ENCODE data around the gene ABLIM1. TPM values are rescaled to one million over a fixed set of nuclear protein-coding genes. Genes with fewer than 3 reads are reported as not detected.
A peak's percentile ranks its signal among the peaks of the same experiment; 100 is the strongest.

Gene ABLIM1
- polyA plus RNA-seq, 4 donors, result 25.7 to 59.8 (median 36.8) TPM

GRCh38 chr10:114537736-114538135 is 120.3 kb downstream of the ABLIM1 start:
- Histone ChIP-seq H3K4me1 (ENCODE audit: control insufficient read depth in 3 of 3, insufficient read depth in 2 of 3, low read depth in 1 of 3, low read length in 2 of 3) (peaks cover 0 to 6% (median 6%) of the 10 kb centered on the region in 3 donors), H3K27me3 (ENCODE audit: control insufficient read depth in 3 of 3, insufficient read depth in 3 of 3, low read length in 3 of 3) (no peaks in the 10 kb centered on the region), H3K4me3 (ENCODE audit: low read depth in 1 of 3, low read length in 3 of 3) (no peak overlapping the region), H3K9me3 (ENCODE audit: control insufficient read depth in 2 of 2, insufficient read depth in 1 of 2, low read depth in 1 of 2, low read length in 1 of 2) (peaks cover 0 to 5% of the 10 kb centered on the region in 2 donors), H3K27ac (ENCODE audit: low read depth in 1 of 3, low read length in 2 of 3) (no peak overlapping the region), H3K36me3 (ENCODE audit: control insufficient read depth in 3 of 3, insufficient read depth in 2 of 3, low read depth in 1 of 3, low read length in 3 of 3) (peaks cover 0 to 14% (median 0%) of the 10 kb centered on the region in 3 donors)
- DNase-seq (no peak), FAIRE-seq (no peak)
- 67 to 83% (median 78%) methylated on average over 1 of the region's 1 CpG for WGBS, 3 donors

DNA sequence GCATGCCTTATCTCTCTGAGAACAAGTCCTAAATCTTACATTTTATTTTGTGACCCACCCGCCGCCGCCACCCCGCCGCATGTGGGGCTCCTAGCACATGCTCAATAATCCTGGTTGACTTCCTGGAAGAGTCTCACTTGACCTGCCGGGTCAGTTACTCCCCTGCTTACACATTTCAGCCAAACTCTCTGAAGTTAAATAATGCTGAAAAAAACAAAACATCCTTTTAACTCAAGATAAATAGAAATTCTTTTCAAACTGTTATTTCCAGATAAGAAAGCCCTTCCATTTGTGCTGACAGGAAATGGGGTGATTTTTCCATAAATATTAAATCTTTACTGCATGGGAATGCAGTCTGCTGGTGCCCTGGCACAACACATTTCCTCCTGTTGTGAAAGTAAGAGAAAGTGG is 123.5 kb downstream of the ABLIM1 start:
- Histone ChIP-seq H3K27ac (ENCODE audit: low read depth in 1 of 3, low read length in 2 of 3) (no peak overlapping the region), H3K9me3 (ENCODE audit: control insufficient read depth in 2 of 2, insufficient read depth in 1 of 2, low read depth in 1 of 2, low read length in 1 of 2) (peaks cover 0 to 5% of the 10 kb centered on the region in 2 donors), H3K4me3 (ENCODE audit: low read depth in 1 of 3, low read length in 3 of 3) (no peak overlapping the region), H3K27me3 (ENCODE audit: control insufficient read depth in 3 of 3, insufficient read depth in 3 of 3, low read length in 3 of 3) (no peaks in the 10 kb centered on the region), H3K36me3 (ENCODE audit: control insufficient read depth in 3 of 3, insufficient read depth in 2 of 3, low read depth in 1 of 3, low read length in 3 of 3) (peaks cover 0 to 15% (median 0%) of the 10 kb centered on the region in 3 donors), H3K4me1 (ENCODE audit: control insufficient read depth in 3 of 3, insufficient read depth in 2 of 3, low read depth in 1 of 3, low read length in 2 of 3) (peaks cover 0 to 6% (median 4%) of the 10 kb centered on the region in 3 donors)
- FAIRE-seq (no peak), DNase-seq (no peak)
- WGBS, 3 donors, result 85 to 90% (median 88%) methylated on average over 6 of the region's 6 CpGs

DNA sequence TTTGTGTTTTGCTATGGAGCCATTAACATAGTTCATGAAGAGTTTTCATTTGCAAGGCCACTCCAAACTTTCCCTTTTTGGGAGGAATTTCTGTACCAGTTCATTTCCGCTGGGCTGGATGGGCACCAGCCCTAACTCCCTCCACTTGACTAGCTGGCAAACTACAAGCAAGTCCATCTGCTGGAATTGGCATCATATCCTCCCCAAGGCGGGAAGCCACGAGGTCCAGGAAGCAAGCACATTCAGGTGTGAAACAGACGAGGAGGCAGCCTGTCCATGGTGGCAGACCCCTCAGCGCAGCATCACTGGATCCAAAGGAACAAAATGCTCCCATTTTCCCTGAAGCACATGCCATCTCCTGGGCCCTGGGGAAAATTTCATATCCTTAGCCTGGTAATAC is 125.8 kb downstream of the ABLIM1 start:
- Histone ChIP-seq H3K4me1 (ENCODE audit: control insufficient read depth in 3 of 3, insufficient read depth in 2 of 3, low read depth in 1 of 3, low read length in 2 of 3) (peaks cover 0 to 2% (median 1%) of the 10 kb centered on the region in 3 donors), H3K9me3 (ENCODE audit: control insufficient read depth in 2 of 2, insufficient read depth in 1 of 2, low read depth in 1 of 2, low read length in 1 of 2) (peaks cover 0 to 5% of the 10 kb centered on the region in 2 donors), H3K36me3 (ENCODE audit: control insufficient read depth in 3 of 3, insufficient read depth in 2 of 3, low read depth in 1 of 3, low read length in 3 of 3) (peaks cover 0 to 15% (median 0%) of the 10 kb centered on the region in 3 donors), H3K27me3 (ENCODE audit: control insufficient read depth in 3 of 3, insufficient read depth in 3 of 3, low read length in 3 of 3) (no peaks in the 10 kb centered on the region), H3K4me3 (ENCODE audit: low read depth in 1 of 3, low read length in 3 of 3) (no peak overlapping the region), H3K27ac (ENCODE audit: low read depth in 1 of 3, low read length in 2 of 3) (no peak overlapping the region)
- FAIRE-seq, result no peak
- WGBS, 3 donors, result 91 to 96% (median 94%) methylated on average over 5 of the region's 5 CpGs
- no peak for DNase-seq

DNA sequence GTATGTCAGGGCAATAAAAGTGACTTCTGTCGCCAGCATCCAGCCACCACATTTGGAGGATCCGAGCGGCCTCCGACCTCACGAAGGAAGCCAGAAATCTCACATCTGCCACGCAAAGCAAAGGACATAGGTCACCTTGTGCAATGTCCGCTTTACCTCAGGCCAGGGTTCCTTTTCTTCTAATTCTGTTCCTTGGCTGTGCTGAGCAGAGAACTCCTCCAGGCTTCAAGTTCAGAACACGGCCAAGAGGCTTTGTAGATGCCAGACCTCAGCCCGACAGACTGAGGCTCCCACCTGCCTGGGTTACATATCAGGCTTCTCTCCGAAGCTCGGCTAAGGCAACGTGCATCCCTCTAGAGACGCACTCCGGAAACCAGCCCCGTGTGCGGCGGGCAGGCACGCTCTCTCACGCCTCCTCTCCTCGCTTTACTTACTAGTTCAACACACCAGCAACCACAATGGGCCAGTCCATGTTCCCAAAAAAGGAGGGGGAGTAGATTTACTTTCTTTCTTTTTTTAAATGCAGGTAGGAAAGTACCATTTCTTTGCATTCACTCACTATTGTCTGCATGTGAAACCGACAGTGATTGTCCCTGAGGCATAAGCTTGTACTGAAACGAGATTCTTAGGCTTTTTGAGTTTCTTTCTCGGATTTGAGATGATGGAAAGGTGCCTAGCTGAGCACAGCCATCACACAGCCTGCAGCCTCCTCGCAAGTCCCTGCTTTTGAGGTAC is 131.4 kb downstream of the ABLIM1 start:
- peak overlapping the region; percentile 37 to 40 (median 39) for H3K4me3 ChIP-seq (ENCODE audit: low read depth in 1 of 3, low read length in 3 of 3)
- no peak for FAIRE-seq
- 1 to 6% (median 1%) methylated on average over 24 of the region's 24 CpGs for WGBS, 3 donors

GRCh38 chr10:114526126-114526503 is 132.0 kb downstream of the ABLIM1 start:
- FAIRE-seq, result no peak
- WGBS, 3 donors, result 1 to 9% (median 3%) methylated on average over 5 of the region's 5 CpGs
- Histone ChIP-seq H3K9me3 (ENCODE audit: control insufficient read depth in 2 of 2, insufficient read depth in 1 of 2, low read depth in 1 of 2, low read length in 1 of 2) (no peaks in the 10 kb centered on the region), H3K4me1 (ENCODE audit: control insufficient read depth in 3 of 3, insufficient read depth in 2 of 3, low read depth in 1 of 3, low read length in 2 of 3) (peaks cover 6 to 24% (median 14%) of the 10 kb centered on the region in 3 donors), H3K27ac (ENCODE audit: low read depth in 1 of 3, low read length in 2 of 3) (peak overlapping the region; percentile 86 to 98 (median 87)), H3K27me3 (ENCODE audit: control insufficient read depth in 3 of 3, insufficient read depth in 3 of 3, low read length in 3 of 3) (no peaks in the 10 kb centered on the region), H3K36me3 (ENCODE audit: control insufficient read depth in 3 of 3, insufficient read depth in 2 of 3, low read depth in 1 of 3, low read length in 3 of 3) (no peaks in the 10 kb centered on the region), H3K4me3 (ENCODE audit: low read depth in 1 of 3, low read length in 3 of 3) (peak overlapping the region; percentile 37 to 40 (median 39))
- no peak for DNase-seq

More for the DNA sequence above, 131.4 kb downstream of the ABLIM1 start:
- peak; percentile 91 to 94 for DNase-seq
- Histone ChIP-seq H3K4me1 (ENCODE audit: control insufficient read depth in 3 of 3, insufficient read depth in 2 of 3, low read depth in 1 of 3, low read length in 2 of 3) (peaks cover 6 to 23% (median 14%) of the 10 kb centered on the region in 3 donors), H3K27ac (ENCODE audit: low read depth in 1 of 3, low read length in 2 of 3) (peak overlapping the region; percentile 86 to 98 (median 87)), H3K27me3 (ENCODE audit: control insufficient read depth in 3 of 3, insufficient read depth in 3 of 3, low read length in 3 of 3) (no peaks in the 10 kb centered on the region), H3K9me3 (ENCODE audit: control insufficient read depth in 2 of 2, insufficient read depth in 1 of 2, low read depth in 1 of 2, low read length in 1 of 2) (no peaks in the 10 kb centered on the region), H3K36me3 (ENCODE audit: control insufficient read depth in 3 of 3, insufficient read depth in 2 of 3, low read depth in 1 of 3, low read length in 3 of 3) (peaks cover 0 to under 1% (median 0%) of the 10 kb centered on the region in 3 donors)

DNA sequence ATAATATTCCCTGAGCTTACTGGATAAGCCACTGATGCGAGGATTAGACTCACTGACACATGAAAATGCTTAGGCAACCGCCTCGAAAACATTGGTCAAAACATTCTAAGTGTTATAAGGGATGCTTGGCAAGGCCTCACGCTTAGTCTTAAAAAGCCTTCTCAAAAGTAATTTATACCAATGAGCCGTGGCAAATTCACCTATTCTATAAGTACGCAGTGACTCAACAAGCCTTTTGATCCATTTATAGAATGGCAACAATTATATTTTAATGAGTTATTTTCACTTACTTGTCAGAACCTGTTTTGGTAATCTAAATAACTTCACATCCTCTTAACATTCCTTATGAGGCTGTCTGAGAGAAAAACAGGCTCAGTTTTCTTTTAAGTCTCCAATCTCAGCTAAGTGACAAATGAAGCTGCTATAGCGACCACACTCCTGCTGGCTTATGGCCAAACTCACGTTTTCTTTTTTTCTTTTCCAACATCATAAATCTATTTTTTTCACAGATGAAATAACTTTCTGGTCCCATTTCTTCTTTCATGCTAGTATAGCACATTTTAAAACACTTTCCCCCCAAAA is 132.6 kb downstream of the ABLIM1 start:
- Histone ChIP-seq H3K27ac (ENCODE audit: low read depth in 1 of 3, low read length in 2 of 3) (peak overlapping the region in 2 of 3 donors; percentile 61 to 87), H3K4me3 (ENCODE audit: low read depth in 1 of 3, low read length in 3 of 3) (peak overlapping the region in 2 of 3 donors; percentile 36 to 37), H3K27me3 (ENCODE audit: control insufficient read depth in 3 of 3, insufficient read depth in 3 of 3, low read length in 3 of 3) (no peaks in the 10 kb centered on the region), H3K36me3 (ENCODE audit: control insufficient read depth in 3 of 3, insufficient read depth in 2 of 3, low read depth in 1 of 3, low read length in 3 of 3) (no peaks in the 10 kb centered on the region), H3K9me3 (ENCODE audit: control insufficient read depth in 2 of 2, insufficient read depth in 1 of 2, low read depth in 1 of 2, low read length in 1 of 2) (peaks cover 0 to 3% of the 10 kb centered on the region in 2 donors), H3K4me1 (ENCODE audit: control insufficient read depth in 3 of 3, insufficient read depth in 2 of 3, low read depth in 1 of 3, low read length in 2 of 3) (peaks cover 8 to 26% (median 14%) of the 10 kb centered on the region in 3 donors)
- no peak for FAIRE-seq
- peak in 1 of 2 donors; percentile 64 for DNase-seq
- 32 to 43% (median 35%) methylated on average over 8 of the region's 8 CpGs for WGBS, 3 donors

DNA sequence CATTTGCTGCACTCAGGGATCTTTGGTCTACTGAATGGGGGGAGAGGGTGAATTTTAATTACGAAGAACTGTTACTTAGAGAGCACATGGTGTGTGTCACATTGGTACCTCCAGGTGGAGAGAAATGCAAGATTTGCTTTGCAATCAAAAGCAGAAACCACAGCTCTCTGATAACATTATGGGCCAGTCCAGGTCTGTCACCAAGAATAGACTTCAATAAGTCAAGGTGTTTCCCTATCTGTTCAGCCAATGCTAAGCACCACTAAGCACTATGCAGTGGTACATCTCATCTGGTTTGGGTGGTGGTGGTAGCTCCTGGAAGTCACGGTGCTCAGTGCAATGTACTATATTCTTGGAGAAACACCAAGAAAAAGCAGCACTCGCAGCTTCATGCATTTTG is 134.2 kb downstream of the ABLIM1 start:
- no peaks in the 10 kb centered on the region for H3K27me3 ChIP-seq (ENCODE audit: control insufficient read depth in 3 of 3, insufficient read depth in 3 of 3, low read length in 3 of 3)
- DNase-seq (no peak), FAIRE-seq (no peak)
- H3K4me1 ChIP-seq (ENCODE audit: control insufficient read depth in 3 of 3, insufficient read depth in 2 of 3, low read depth in 1 of 3, low read length in 2 of 3), result peaks cover 14 to 31% (median 29%) of the 10 kb centered on the region in 3 donors
- 54 to 82% (median 74%) methylated on average over 3 of the region's 3 CpGs for WGBS, 3 donors
- no peaks in the 10 kb centered on the region for H3K36me3 ChIP-seq (ENCODE audit: control insufficient read depth in 3 of 3, insufficient read depth in 2 of 3, low read depth in 1 of 3, low read length in 3 of 3)
- no peak overlapping the region for H3K4me3 ChIP-seq (ENCODE audit: low read depth in 1 of 3, low read length in 3 of 3)
- H3K27ac ChIP-seq (ENCODE audit: low read depth in 1 of 3, low read length in 2 of 3), result no peak overlapping the region
- H3K9me3 ChIP-seq (ENCODE audit: control insufficient read depth in 2 of 2, insufficient read depth in 1 of 2, low read depth in 1 of 2, low read length in 1 of 2), result peaks cover 0 to 4% of the 10 kb centered on the region in 2 donors

DNA sequence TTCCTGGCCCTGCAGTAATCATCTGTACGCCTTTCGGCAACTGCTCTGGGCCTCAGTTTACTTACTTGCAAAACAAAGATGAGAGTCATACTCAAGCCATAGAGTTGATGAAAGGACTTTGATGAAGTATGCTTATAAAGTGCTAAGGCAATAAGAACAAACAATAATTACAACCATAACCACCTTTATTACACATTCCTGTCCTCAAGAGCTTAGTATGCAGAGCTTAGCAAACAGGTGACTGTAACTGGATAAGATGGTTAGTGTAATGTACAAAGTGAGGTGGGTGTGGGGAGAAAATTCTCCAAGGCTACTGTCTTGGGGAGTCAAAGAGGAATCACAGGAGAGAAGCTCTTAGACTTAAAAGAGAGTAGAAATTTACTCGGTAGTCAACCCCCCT is 136.8 kb downstream of the ABLIM1 start:
- H3K4me1 ChIP-seq (ENCODE audit: control insufficient read depth in 3 of 3, insufficient read depth in 2 of 3, low read depth in 1 of 3, low read length in 2 of 3), result peaks cover 12 to 28% (median 27%) of the 10 kb centered on the region in 3 donors
- peaks cover 0 to 4% of the 10 kb centered on the region in 2 donors for H3K9me3 ChIP-seq (ENCODE audit: control insufficient read depth in 2 of 2, insufficient read depth in 1 of 2, low read depth in 1 of 2, low read length in 1 of 2)
- FAIRE-seq (no peak), DNase-seq (peak in 1 of 2 donors; percentile 37)
- H3K4me3 ChIP-seq (ENCODE audit: low read depth in 1 of 3, low read length in 3 of 3), result no peak overlapping the region
- WGBS, 3 donors, result 80 to 96% (median 96%) methylated on average over 3 of the region's 3 CpGs
- no peaks in the 10 kb centered on the region for H3K27me3 ChIP-seq (ENCODE audit: control insufficient read depth in 3 of 3, insufficient read depth in 3 of 3, low read length in 3 of 3)
- peaks cover 0 to 6% (median 0%) of the 10 kb centered on the region in 3 donors for H3K36me3 ChIP-seq (ENCODE audit: control insufficient read depth in 3 of 3, insufficient read depth in 2 of 3, low read depth in 1 of 3, low read length in 3 of 3)
- H3K27ac ChIP-seq (ENCODE audit: low read depth in 1 of 3, low read length in 2 of 3), result peak overlapping the region; percentile 8 to 71 (median 34)

All from small intestine (tissue), 7 donors.